Measurements from ENCODE around the gene ANKRD44.
"Not testable (repeated sequence)": the region's sequence is repeated elsewhere in the genome, so short reads cannot be mapped to it uniquely, and the experiment has no call there.

ANKRD44 gene

GRCh38 chr2:197315371-197315770, 4.8 kb upstream of the ANKRD44 start:
- no peak for DNase-seq

GRCh38 chr2:197312186-197312585, 1.6 kb upstream of the ANKRD44 start:
- no peak for DNase-seq

GRCh38 chr2:197311421-197312033, 947 bp upstream of the ANKRD44 start:
- no peak for DNase-seq

- DNase-seq, result no peak
These were observed 424 bp upstream of the ANKRD44 start for GRCh38 chr2:197310987-197311420.

GRCh38 chr2:197309691-197310231, 819 bp downstream of the ANKRD44 start:
- DNase-seq, result peak; percentile 49 to 56

- DNase-seq, result no peak
These were observed 1.4 kb downstream of the ANKRD44 start for GRCh38 chr2:197308996-197309690.

GRCh38 chr2:197308585-197308984, 2.0 kb downstream of the ANKRD44 start:
- DNase-seq, result no peak

- DNase-seq, result peak; percentile 56 to 67
These were observed 2.6 kb downstream of the ANKRD44 start for GRCh38 chr2:197307933-197308521.

GRCh38 chr2:197307236-197307932, 3.2 kb downstream of the ANKRD44 start:
- DNase-seq, result no peak

GRCh38 chr2:197306696-197307040, 3.9 kb downstream of the ANKRD44 start:
- peak; percentile 47 to 60 for DNase-seq

- no peak for DNase-seq
These were observed 4.4 kb downstream of the ANKRD44 start for GRCh38 chr2:197306024-197306695.

GRCh38 chr2:197304556-197305011, 6.0 kb downstream of the ANKRD44 start:
- no peak for DNase-seq

- no peak for DNase-seq
These were observed 10.4 kb downstream of the ANKRD44 start for GRCh38 chr2:197300139-197300538.

GRCh38 chr2:197298609-197299008, 12.0 kb downstream of the ANKRD44 start:
- DNase-seq, result no peak

- no peak for DNase-seq
These were observed 12.7 kb downstream of the ANKRD44 start for GRCh38 chr2:197297772-197298318.

- no peak for DNase-seq
These were observed 13.3 kb downstream of the ANKRD44 start for GRCh38 chr2:197297266-197297665.

GRCh38 chr2:197296835-197297234, 13.7 kb downstream of the ANKRD44 start:
- DNase-seq, result no peak

- no peak for DNase-seq
These were observed 16.3 kb downstream of the ANKRD44 start for GRCh38 chr2:197294260-197294659.

GRCh38 chr2:197293252-197294007, 17.1 kb downstream of the ANKRD44 start:
- no peak for DNase-seq

- DNase-seq, result no peak
These were observed 18.0 kb downstream of the ANKRD44 start for GRCh38 chr2:197292619-197293018.

- DNase-seq, result not testable (repeated sequence)
These were observed 23.0 kb downstream of the ANKRD44 start for GRCh38 chr2:197287596-197287932.
